Measurements from ENCODE around the gene AKAP13.

AKAP13 gene

DNA sequence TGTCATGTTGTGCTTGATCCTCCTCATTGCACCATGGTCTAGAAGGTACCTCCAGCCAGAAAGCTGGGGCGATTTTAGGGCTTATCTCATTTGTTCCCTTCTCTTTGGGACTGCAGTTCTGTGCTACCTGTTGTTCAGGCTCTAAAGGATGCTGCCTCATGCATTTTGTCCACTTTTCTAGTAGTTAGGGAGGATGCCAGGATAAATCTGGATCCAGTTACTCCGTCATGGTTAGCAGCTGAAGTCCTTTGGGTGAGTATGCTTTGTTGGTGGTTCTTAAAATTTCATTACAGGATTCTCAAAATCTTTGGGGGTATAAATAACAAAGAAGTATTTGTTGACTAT is 8.9 kb downstream of the AKAP13 start:
- DNase-seq: no peak

DNA sequence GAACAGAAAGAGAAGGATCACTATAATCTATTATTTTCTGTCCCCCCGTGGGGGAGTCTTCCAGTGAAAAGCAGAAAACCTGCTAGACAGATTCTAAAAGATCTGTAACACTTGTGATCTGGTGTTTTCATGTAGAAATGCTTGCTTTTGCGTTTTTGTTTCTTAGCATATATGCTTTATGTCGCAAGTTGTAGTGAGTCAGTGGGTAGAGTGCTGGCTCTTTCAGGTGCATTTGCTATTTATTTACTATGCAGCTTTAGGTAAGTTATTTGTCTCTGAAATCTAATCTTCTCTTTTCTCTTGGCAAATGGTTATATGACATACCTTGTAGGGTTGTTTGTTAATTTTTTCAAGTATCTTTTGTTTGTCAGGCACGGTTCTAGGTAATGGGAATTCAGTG is 9.4 kb downstream of the AKAP13 start:
- no peak for DNase-seq

DNA sequence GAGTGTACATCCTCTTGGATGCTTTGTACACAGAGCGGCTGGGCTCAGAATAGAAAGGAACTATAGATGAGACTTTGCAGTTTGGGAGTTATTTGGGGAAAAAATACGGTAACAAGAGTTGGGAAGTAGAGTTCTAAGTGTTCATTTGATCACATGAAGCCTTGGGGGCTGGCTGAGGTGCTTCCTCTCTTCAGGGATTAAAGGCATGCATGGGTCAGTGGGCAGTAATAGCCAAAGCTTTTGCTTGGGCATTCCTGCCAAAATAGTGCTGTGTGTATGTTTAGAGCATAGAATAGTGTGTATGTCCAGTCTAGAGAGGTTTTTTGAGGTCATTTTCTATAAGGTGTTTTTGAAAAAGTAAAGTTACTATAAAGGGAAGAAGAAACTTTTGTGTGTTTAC is 12.8 kb downstream of the AKAP13 start:
- no peak for DNase-seq

DNA sequence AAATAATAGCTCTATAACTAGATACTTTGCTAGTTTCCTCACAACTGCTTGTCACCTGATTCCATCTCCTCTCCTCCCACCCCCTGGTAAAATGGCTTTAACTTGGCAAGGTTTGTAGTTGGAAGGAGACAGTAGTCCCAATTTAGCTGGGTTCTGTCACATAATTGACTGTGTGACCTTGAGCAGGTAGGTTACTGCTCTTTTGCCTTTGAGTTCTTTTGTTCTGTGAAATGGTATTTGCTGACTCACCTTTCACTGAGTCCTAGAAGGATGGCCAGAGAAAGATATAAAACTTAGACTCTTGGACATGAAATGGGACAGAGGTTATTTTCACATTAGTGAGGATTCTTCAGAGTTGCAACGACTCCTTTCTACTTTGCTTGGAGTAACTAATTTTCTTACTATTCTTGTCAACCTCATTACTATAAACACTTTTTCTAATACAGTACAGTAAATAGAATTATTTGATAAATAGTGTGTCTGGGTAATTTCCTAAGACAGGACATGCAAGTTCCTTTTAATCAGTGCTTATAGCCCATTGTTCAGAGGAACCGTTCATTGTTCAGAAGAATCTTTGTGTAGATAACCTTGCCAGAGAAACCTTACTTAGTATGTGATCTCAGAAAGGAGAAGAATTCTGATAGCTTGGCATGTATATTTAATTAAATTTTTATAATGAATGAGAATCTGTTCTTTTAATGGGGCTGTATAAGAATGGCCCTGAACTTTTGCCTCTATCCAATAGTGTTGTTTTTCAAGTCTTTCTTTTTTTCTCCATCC is 14.3 kb downstream of the AKAP13 start:
- DNase-seq: no peak

DNA sequence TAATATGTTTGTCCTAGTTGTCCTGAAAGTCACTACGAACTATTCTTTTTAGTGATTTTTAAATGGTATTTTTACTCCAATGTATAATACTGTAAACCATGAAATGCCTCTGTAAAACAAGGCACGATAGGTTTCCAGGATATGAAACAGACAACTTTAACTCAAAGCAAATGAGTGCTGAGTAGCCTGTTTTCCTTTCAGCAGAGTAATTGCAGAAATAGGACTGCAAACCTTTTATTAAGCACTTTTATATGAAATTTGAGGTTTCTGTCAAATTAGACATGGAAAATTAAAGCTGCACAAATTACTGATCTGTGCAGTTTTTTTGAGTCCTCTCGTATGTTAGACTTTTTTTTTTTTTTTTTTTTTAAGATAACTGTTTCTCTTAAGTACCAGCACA is 16.2 kb downstream of the AKAP13 start:
- DNase-seq: no peak

DNA sequence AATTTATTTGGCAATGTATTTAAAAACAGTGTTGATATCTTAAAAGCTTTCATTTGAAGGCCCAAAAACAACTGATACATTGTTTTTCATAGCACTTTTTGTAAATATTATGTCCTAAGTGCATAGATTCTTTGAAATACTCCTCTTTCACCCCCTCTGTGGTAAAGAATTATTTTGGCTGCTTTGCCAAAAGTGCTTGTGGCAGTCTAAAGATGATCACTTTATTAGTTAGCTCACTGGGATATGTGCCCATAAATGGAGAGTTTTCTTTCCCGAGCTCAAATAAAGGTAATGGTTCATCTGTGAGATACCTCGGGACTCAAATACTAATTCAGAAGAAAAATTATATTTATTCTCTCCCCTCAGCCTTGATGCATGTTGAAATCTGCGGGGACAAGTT is 16.7 kb downstream of the AKAP13 start:
- peak; percentile 22 for DNase-seq

DNA sequence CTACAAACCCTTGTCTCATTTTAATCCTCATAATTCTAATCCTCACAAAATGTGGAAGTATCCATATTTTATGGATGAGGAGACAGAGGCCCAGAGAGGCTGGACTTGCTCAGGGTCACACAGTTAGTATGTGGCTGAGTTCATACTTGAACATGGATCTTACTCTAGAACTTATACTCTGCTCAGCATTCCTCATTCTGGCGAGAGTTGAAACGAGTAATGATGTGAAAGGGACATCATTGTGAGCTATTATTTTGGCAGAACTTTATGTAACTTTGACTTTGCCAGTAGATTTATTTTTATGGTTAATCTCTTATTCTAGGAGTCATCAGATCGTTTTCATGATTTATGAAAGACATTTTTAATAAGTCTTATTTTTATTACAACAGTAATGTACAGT is 17.5 kb downstream of the AKAP13 start:
- DNase-seq: no peak

DNA sequence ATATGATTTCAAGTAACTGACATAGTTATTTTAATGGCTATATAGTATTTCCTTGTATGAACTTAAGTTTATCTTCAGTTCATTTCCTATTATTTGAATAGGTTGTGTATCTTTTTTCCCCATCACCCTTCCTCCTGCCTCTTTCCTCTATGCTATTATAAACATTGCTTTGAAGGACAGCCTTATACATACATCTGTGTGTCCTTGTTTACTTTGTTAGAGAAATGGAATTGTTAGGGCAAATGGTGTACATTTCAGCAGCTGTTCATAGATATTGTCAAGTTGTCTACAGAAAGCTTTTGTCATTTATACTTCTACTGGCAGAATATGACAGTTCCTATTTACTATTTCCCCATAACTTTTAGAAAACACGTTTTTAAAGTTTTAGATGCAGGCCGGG is 18.4 kb downstream of the AKAP13 start:
- DNase-seq: no peak

DNA sequence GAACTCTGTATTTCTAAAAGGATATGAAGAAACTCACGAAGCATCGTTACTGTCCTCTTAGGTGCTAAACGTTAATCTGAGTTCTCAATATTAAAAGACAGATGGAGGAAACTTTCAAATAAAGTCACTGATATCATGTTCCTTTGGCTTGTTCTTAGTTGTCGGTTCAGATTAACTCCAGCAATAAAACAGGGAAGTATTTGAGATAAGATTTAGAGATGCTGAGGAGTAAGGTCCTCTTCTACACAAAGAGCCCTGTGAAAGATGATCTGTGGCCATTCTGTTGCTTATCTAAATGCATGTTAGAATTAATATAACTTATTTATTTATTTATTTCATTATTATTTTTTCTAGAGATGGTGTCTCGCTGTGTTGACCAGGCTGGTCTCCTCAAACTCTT is 19.2 kb downstream of the AKAP13 start:
- no peak for DNase-seq

DNA sequence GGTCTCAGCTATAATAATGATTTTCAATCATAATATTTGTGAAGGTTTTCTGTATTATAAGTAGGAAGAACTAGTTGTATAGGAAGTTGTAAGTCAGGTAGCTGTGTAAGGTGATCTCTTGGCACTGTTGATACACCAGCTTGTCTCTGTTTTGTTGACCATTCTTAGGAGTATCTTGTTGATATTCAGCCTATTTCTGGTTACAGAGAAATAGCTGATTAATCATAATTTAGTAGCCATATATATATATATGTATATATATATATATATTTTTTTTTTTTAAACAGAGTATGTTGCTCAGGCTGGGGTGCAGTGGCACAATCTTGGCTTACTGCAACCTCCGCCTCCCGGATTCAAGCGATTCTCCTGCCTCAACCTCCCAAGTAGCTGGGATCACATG is 20.2 kb downstream of the AKAP13 start:
- DNase-seq: no peak

DNA sequence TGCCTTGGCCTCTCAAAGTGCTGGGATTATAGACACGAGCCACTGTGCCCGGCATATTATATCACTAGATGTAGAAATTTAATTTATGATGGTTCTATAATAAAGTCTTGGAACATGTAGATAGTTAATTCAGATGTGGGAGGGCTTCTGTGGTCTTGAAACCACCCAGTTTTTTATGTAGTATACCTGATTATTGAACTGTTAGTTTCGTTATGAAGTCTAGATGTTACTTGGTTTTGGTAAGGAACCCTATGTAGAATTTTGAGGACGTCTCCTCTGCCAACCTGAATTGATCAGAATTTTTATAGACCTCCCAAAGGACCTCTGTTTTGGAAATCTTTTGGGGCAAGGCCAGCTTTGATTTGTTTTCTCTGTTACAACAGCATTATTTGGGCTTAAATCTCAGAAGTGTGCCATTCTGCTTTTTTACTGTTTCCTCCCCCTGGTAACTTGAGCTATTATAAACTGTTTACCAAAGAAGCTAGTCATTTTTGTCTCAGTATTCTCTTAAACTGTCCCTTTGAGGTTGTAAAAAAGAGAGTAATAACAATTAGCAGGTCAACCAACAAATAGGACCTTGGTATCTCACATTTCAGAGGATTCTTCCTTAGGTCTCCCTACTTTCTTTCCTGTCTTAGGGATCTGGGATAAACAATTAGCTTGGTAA is 20.8 kb downstream of the AKAP13 start:
- DNase-seq: no peak

DNA sequence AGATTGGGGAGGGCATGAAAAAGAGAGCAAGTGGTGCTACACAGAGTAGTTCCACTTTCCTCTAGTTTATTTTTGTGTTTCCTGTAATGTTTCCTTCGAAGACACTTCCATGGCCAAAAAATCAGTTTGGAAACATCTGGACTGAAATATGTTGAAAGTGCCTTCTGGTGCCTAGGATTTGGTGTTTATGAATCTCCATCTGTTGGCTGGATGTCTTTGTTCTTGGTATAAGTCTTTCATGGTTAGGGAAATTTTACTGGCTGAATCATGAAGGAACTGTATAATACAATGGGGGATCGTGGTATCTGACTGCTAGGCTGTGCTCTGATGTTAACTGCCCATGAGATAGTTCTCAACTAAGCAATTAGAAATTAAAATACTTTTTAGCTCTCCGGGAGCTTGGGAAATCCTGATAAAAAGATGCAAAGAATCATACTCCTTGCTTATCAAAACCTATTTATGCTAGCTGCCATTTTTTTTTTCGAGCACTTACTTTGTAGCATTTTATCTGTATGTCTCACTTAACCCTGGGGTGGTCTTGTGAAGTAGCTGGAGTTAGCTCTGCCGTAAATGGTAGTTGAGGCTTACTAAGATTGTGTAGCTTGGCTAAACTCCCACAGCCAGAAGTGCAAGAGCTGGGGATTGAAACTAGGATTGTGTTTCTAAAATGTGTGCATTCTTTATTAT is 21.9 kb downstream of the AKAP13 start:
- peak; percentile 69 for DNase-seq

DNA sequence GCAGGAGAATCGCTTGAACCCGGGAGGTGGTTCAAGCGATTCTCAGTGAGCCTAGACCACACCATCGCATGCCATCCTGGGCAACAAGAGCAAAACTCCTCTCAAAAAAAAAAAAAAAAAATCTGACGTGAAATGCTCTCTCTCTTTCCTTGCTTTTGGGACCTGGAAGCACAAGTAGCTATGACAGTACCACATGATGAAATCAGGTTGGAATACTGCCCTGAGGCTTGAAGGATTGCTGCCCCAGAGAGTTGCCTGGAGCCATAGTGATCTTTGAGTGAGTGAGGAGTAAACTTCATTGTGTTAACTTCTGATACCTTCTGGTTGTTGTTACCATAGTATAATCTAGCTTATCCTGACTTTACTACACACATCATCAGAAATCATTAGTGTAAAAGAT is 23.3 kb downstream of the AKAP13 start:
- DNase-seq: peak; percentile 78

DNA sequence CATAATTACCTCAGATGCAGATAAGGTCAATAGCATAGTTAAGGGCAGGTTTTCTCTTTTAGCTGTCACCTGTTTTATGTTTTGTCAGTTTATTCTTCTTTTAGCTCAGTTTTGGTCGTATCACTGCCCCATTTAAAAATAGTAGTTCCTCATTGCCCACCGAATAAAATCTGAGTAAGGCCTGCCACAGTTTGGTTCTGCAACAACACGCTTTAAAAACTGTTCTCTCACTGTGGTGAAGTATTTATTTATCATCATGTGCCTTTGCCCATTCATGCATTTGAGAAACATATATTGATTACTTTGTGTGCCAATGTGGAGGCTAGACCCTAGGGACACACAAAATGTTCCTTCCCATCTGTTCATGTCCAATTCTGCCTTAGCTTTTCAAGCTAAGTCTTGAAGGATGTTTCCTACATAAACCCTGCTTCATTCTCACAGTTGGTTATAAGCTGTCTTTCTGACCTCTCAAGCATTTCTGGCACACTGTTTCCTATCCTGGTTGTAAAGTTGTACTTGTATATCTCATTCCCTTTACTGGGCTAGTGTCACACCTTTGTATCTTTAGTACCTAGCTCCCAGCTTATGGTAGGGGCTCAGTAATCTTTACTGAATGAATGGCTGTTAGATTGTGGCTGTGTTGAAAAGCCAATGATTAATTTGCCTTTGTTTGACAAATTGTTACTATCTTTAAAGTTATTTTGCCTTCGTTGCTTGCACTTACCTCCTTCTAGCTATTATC is 23.9 kb downstream of the AKAP13 start:
- no peak for DNase-seq

DNA sequence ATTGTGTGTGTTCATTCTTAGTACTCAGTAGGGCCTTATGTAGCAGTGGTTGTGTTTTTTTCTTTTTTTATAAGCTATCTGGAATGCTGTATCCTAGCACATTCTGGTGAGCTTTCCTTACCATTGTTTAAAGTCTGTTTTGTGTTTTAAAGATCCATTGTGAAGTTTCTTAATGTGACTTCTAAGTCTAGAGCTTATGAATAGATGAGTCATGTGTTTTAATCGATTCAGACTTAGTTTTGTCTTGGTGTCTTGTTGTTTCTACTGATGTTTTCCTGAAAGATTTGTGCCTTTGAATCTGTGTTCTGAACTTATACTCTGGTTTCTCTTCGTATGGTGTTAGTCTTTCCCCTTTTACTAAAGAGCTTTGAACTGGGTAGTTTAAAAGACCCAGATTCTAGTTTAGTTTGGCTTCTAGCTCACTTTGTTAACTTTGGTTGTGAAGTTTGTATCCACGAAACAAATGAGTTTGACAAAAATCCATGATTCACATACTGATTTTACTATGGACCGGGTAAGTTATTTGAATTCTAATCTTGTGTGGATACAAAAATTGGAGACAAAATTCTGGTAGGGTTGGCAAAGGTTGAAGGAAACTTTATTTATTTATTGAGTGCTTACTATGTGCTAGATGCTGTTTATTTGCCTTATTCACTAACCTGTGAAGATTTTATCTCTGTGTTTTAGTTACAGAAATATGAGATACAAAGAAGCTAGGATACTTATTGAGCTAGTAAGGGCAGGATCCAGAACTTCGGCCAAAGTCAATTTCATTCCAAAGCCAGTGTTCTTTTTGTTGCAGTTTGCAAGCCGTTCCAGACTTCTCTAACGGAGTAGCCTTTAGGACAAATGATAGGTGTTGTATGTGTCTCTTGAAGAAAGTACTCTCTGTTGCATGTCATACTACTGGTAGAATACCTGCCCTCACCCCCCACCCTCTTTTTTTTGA is 24.8 kb downstream of the AKAP13 start:
- DNase-seq: peak; percentile 26

DNA sequence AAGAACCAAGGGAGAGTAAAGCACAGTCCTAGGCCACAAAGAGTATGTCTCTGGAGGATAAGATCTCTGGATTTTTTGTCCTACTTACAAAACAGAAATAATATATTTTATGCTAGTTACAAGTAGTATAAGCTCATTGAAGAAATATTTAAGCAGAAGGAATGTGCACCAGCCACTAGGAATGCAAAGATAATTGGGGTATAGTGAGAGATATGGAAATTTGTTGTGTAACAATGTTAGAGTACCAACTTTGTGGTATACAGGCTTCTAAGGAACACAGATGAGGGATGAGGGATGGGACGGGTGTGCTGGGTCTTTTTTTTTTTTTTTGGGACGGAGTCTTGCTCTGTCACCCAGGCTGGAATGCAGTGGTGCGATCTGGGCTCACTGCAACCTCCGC is 26.5 kb downstream of the AKAP13 start:
- DNase-seq: peak; percentile 83

DNA sequence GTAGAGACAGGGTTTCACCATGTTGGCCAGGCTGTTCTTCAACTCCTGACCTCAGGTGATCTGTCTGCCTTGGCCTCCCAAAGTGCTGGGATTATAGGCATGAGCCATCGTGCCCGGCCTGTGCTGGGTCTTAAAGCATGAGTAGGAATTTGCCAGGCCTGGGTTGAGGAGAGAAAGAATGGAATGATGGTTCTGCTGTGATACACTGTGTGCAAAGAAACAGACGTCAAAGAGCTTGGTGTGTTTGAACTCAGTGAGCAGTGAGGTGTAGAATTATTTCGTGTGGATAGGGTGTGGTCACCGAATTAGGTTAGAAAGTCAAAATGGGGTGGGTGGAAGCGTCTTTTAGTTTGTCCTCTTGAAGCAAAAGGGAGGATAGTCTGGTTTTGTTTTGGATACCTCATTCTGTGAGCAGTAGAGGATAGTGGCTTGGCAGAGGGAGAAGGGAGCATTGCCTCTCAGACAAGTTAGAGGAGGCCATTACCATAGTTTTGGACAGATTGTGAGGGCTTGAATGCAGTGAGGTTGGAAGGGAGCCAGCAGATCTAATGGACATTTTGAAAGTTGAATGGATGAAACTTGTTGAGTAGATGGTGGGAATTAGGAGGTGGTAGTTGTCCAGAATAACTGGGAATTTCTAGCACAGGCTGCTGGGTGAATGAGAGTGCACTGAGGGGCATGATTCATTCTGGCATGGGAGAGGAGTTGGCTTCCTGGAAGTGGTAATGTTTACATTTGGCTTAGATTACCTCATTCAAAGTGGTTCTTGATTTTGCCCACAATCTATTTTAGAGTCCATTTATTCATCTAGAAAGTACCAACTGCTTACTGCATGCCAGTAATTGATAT is 27.2 kb downstream of the AKAP13 start:
- peak; percentile 79 for DNase-seq

DNA sequence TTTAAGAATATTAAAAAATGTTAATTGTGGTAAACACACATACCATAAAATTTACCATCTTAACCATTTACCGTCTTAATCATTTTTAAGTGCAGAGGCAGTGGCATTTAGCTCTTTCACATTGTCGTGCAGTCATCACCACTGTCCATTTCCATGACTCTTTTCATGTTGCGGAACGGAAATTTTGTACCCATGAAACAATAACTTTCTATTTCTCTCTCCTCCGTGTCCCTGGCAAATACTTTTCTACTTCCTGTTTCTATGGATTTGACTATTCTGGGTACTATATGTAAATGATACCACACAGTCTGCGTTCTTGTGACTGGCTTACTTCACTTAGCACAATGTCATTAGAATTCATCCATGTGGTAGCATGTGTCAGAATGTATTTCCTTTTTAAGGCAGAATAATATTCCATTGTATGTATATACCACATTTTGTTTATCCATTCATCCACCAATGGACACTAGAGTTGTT is 27.9 kb downstream of the AKAP13 start:
- DNase-seq: no peak

DNA sequence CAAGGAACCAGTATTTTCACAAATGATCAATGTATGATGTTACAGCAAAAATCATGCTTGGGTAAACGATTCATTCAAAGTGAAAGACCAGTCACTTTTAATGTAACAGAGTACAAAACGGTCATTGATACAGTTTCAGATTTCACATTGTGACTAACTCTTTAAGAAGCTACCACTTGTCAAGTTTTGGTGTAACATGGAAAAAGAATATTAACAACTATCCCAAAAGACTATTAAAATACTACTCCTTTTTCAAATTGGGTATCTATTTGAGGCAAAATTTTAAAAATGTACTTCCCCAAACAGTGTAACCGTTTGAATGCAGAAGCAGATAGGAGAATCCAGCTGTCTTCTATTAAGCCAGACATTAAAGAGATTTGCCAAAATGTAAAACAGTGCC is 31.7 kb downstream of the AKAP13 start:
- DNase-seq: peak; percentile 46

DNA sequence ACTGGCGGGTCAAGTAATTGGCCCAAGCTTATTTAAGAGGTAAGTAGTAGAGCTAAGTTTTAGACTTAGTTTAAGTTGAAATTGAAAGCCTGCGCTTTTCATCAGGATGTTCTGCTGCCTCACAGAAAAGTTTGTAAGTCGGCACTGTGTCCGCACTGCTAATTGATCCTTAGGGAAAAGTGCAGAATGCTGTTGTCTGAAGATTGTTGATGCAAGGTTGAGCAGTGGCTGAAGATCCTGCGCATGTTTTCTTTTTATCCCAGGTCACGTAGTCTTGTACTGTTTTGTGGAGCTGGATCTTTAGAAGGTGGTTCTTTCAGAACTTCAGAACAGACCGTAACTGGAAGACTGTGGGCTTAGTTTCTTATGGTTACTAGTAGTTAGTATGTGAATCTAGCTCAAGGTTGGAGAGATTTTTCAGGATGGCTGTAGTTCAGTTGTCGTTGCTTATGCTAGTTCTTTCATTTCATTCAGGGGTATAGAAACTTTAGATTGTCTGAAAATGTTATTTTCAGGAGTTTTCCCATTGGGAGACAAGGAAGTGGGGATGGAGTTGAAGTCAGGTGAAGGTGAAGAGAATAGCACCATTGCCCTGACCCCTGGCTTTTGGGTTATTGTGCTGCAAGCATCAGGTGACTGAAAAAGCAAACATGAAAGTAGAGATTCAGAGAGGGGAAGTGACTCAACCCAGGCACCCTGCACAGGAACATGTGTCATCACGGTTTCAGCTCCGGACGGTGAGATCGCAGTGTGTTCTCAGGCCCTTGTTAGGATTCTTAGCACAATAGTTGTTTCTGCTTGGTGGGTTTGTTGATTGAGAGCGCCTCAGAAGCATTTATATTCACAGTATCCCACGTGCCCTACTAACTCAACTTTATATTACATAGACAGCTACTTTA is 32.8 kb downstream of the AKAP13 start:
- DNase-seq: peak; percentile 66

All from fibroblast of skin of scalp (primary cell).